Mesodermal cell (in vitro differentiated cells): Measurements from ENCODE around the gene SLC6A7.
"Not testable (repeated sequence)": the region's sequence is repeated elsewhere in the genome, so short reads cannot be mapped to it uniquely, and the experiment has no call there.

ENCODE experiments used
- H3K27ac ChIP-seq: 2 replicates; pipeline ENCODE4 v1.7.0; 2013; ENCODE audit warnings: mild to moderate bottlenecking, low read depth, low read length, moderate library complexity; ENCODE audit not compliant: severe bottlenecking
- H3K36me3 ChIP-seq: 2 replicates; pipeline ENCODE4 v1.7.1; 2013; ENCODE audit warnings: mild to moderate bottlenecking, low read length, moderate library complexity; ENCODE audit not compliant: control insufficient read depth, insufficient read depth
- H3K4me1 ChIP-seq: one replicate; pipeline ENCODE4 v1.7.1; 2013; ENCODE audit warnings: mild to moderate bottlenecking, low read length; ENCODE audit not compliant: insufficient read depth, control insufficient read depth, poor library complexity, severe bottlenecking
- H3K4me3 ChIP-seq: 2 replicates; pipeline ENCODE4 v1.7.0; 2013; ENCODE audit warnings: low read length, control low read depth, mild to moderate bottlenecking; ENCODE audit not compliant: insufficient read depth, poor library complexity, severe bottlenecking; ENCODE audit errors: extremely low read depth
- H3K9me3 ChIP-seq: 2 replicates; pipeline ENCODE4 v1.7.1; 2013; ENCODE audit warnings: mild to moderate bottlenecking, low read length, moderate library complexity; ENCODE audit not compliant: control insufficient read depth
- WGBS, 2 experiments: methylation state at CpG; one replicate each; pipeline ENCODE4 v1.1.5; 2013; ENCODE audit warnings: missing lambda C conversion rate in 2 of 2; ENCODE audit not compliant: insufficient coverage in 2 of 2; 5-methylcytosine and 5-hydroxymethylcytosine counted together

Gene SLC6A7

GRCh38 chr5:150242251-150242894 lies 52.5 kb downstream of the SLC6A7 start:
- Histone ChIP-seq H3K4me1 (peaks cover 5% of the 10 kb centered on the region), H3K4me3 (no peak overlapping the region), H3K9me3 (no peaks in the 10 kb centered on the region), H3K27ac (no peak overlapping the region), H3K36me3 (no peaks in the 10 kb centered on the region)
- WGBS, 2 experiments: 84 to 97% methylated on average over 5 to 8 of the region's 11 CpGs

- Histone ChIP-seq H3K4me3 (no peak overlapping the region), H3K36me3 (no peaks in the 10 kb centered on the region), H3K4me1 (peaks cover 5% of the 10 kb centered on the region), H3K9me3 (no peaks in the 10 kb centered on the region), H3K27ac (no peak overlapping the region)
- WGBS, 2 experiments: 100% methylated on average over 2 of the region's 4 CpGs; no CpG with 5 or more reads in 1 of the 2 experiments
These were observed 53.7 kb downstream of the SLC6A7 start for GRCh38 chr5:150243590-150243989.

- Histone ChIP-seq H3K27ac (no peak overlapping the region), H3K4me1 (peaks cover 5% of the 10 kb centered on the region), H3K9me3 (no peaks in the 10 kb centered on the region), H3K36me3 (no peaks in the 10 kb centered on the region), H3K4me3 (no peak overlapping the region)
- WGBS, 2 experiments: 89 to 91% methylated on average over 5 to 6 of the region's 7 CpGs
These were observed 54.3 kb downstream of the SLC6A7 start for GRCh38 chr5:150244209-150244608.

GRCh38 chr5:150245111-150245789 lies 55.4 kb downstream of the SLC6A7 start:
- H3K27ac ChIP-seq: no peak overlapping the region
- H3K4me1 ChIP-seq: peaks cover 5% of the 10 kb centered on the region
- WGBS, 2 experiments: 62 to 64% methylated on average over 9 to 10 of the region's 18 CpGs

GRCh38 chr5:150245808-150246207 lies 55.9 kb downstream of the SLC6A7 start:
- no peaks in the 10 kb centered on the region for H3K36me3 ChIP-seq
- H3K4me3 ChIP-seq: no peak overlapping the region
- WGBS, 2 experiments: 79 to 100% methylated on average over 1 to 2 of the region's 3 CpGs
- H3K4me1 ChIP-seq: peaks cover 5% of the 10 kb centered on the region
- H3K9me3 ChIP-seq: no peaks in the 10 kb centered on the region
- H3K27ac ChIP-seq: no peak overlapping the region

More at GRCh38 chr5:150245111-150245789, 55.4 kb downstream of the SLC6A7 start:
- Histone ChIP-seq H3K9me3 (no peaks in the 10 kb centered on the region), H3K4me3 (no peak overlapping the region), H3K36me3 (no peaks in the 10 kb centered on the region)

- whole genome bisulfite sequencing, 2 experiments: 88 to 93% methylated on average over 2 of the region's 5 CpGs
- Histone ChIP-seq H3K36me3 (no peaks in the 10 kb centered on the region), H3K9me3 (no peaks in the 10 kb centered on the region), H3K27ac (no peak overlapping the region), H3K4me1 (peaks cover 5% of the 10 kb centered on the region), H3K4me3 (no peak overlapping the region)
These were observed 56.6 kb downstream of the SLC6A7 start for GRCh38 chr5:150246429-150246828.

GRCh38 chr5:150246835-150247234 lies 57.0 kb downstream of the SLC6A7 start:
- no peak overlapping the region for H3K27ac ChIP-seq

GRCh38 chr5:150247726-150248125 lies 57.9 kb downstream of the SLC6A7 start:
- Histone ChIP-seq H3K36me3 (no peaks in the 10 kb centered on the region), H3K4me1 (peaks cover 5% of the 10 kb centered on the region), H3K4me3 (no peak overlapping the region), H3K9me3 (no peaks in the 10 kb centered on the region), H3K27ac (no peak overlapping the region)
- WGBS, 2 experiments: 97 to 100% methylated on average over 6 to 9 of the region's 9 CpGs

More at GRCh38 chr5:150246835-150247234, 57.0 kb downstream of the SLC6A7 start:
- Histone ChIP-seq H3K36me3 (no peaks in the 10 kb centered on the region), H3K9me3 (no peaks in the 10 kb centered on the region), H3K4me1 (peaks cover 5% of the 10 kb centered on the region), H3K4me3 (no peak overlapping the region)
- WGBS, 2 experiments: 96% methylated on average over 3 to 5 of the region's 5 CpGs

GRCh38 chr5:150248493-150248892 lies 58.6 kb downstream of the SLC6A7 start:
- not testable (repeated sequence) for H3K4me1 ChIP-seq, H3K36me3 ChIP-seq, H3K9me3 ChIP-seq, H3K27ac ChIP-seq, H3K4me3 ChIP-seq
- WGBS, 2 experiments: no CpG with 5 or more reads among the region's 6 CpGs

GRCh38 chr5:150248946-150249345 lies 59.1 kb downstream of the SLC6A7 start:
- Histone ChIP-seq H3K4me3 (no peak overlapping the region), H3K4me1 (peaks cover 9% of the 10 kb centered on the region), H3K27ac (no peak overlapping the region), H3K36me3 (no peaks in the 10 kb centered on the region), H3K9me3 (no peaks in the 10 kb centered on the region)
- WGBS, 2 experiments: 93 to 100% methylated on average over 3 of the region's 3 CpGs

GRCh38 chr5:150249744-150250143 lies 59.9 kb downstream of the SLC6A7 start:
- Histone ChIP-seq H3K9me3 (no peaks in the 10 kb centered on the region), H3K27ac (no peak overlapping the region), H3K4me3 (no peak overlapping the region), H3K36me3 (no peaks in the 10 kb centered on the region), H3K4me1 (peaks cover 12% of the 10 kb centered on the region)
- 80 to 93% methylated on average over 3 of the region's 5 CpGs for WGBS, 2 experiments
